Stimulated activated naive CD8-positive, alpha-beta T cell treated with anti-CD3 and anti-CD28 coated beads, Interleukin-15, Interleukin-2, amounts not matched to agents 100 ng/mL and 50 ng/mL, for 24 hours (primary cell): ENCODE data around the gene NUP98.
A peak's percentile ranks its signal among the peaks of the same experiment; 100 is the strongest.
"Not testable (repeated sequence)": the region's sequence is repeated elsewhere in the genome, so short reads cannot be mapped to it uniquely, and the experiment has no call there.

Experiments
- H3K27ac Mint-ChIP-seq: one replicate; pipeline ENCODE4 v1.8.0; 2021; ENCODE audit warnings: mild to moderate bottlenecking, mixed read lengths
- H3K27me3 Mint-ChIP-seq: one replicate; pipeline ENCODE4 v1.8.0; 2021; ENCODE audit warnings: mixed read lengths
- H3K36me3 Mint-ChIP-seq: one replicate; pipeline ENCODE4 v1.8.0; 2021; ENCODE audit warnings: low read depth, mixed read lengths
- H3K4me1 Mint-ChIP-seq: one replicate; pipeline ENCODE4 v1.8.0; 2021; ENCODE audit warnings: low read depth, mixed read lengths
- H3K4me3 Mint-ChIP-seq: one replicate; pipeline ENCODE4 v1.8.0; 2021; ENCODE audit warnings: mild to moderate bottlenecking, mixed read lengths
- H3K9me3 Mint-ChIP-seq: one replicate; pipeline ENCODE4 v1.8.0; 2021; ENCODE audit warnings: mixed read lengths

NUP98 gene

GRCh38 chr11:3817181-3817800, 19.9 kb upstream of the NUP98 start:
- peaks cover 4% of the 10 kb centered on the region for H3K36me3 Mint-ChIP-seq
- no peaks in the 10 kb centered on the region for H3K9me3 Mint-ChIP-seq
- no peak overlapping the region for H3K4me3 Mint-ChIP-seq
- H3K27me3 Mint-ChIP-seq: no peaks in the 10 kb centered on the region
- no peak overlapping the region for H3K27ac Mint-ChIP-seq
- H3K4me1 Mint-ChIP-seq: no peaks in the 10 kb centered on the region

- Mint-ChIP-seq H3K27ac (no peak overlapping the region), H3K27me3 (no peaks in the 10 kb centered on the region), H3K9me3 (no peaks in the 10 kb centered on the region)
These were observed 19.3 kb upstream of the NUP98 start for GRCh38 chr11:3816673-3817072.

GRCh38 chr11:3815845-3816244, 18.5 kb upstream of the NUP98 start:
- Mint-ChIP-seq H3K36me3 (peaks cover 13% of the 10 kb centered on the region), H3K27me3 (no peaks in the 10 kb centered on the region), H3K9me3 (no peaks in the 10 kb centered on the region), H3K27ac (no peak overlapping the region), H3K4me1 (no peaks in the 10 kb centered on the region), H3K4me3 (no peak overlapping the region)

More at GRCh38 chr11:3816673-3817072, 19.3 kb upstream of the NUP98 start:
- H3K4me3 Mint-ChIP-seq: no peak overlapping the region
- peaks cover 5% of the 10 kb centered on the region for H3K36me3 Mint-ChIP-seq
- no peaks in the 10 kb centered on the region for H3K4me1 Mint-ChIP-seq

- not testable (repeated sequence) for H3K9me3 Mint-ChIP-seq, H3K4me3 Mint-ChIP-seq, H3K27ac Mint-ChIP-seq, H3K4me1 Mint-ChIP-seq, H3K27me3 Mint-ChIP-seq
- peaks cover 15% of the 10 kb centered on the region for H3K36me3 Mint-ChIP-seq
These were observed 17.5 kb upstream of the NUP98 start for GRCh38 chr11:3814832-3815231.

GRCh38 chr11:3810951-3811350, 13.6 kb upstream of the NUP98 start:
- Mint-ChIP-seq H3K27me3 (no peaks in the 10 kb centered on the region), H3K36me3 (peaks cover 12% of the 10 kb centered on the region), H3K9me3 (no peaks in the 10 kb centered on the region), H3K4me3 (no peak overlapping the region), H3K4me1 (peaks cover 17% of the 10 kb centered on the region), H3K27ac (no peak overlapping the region)

GRCh38 chr11:3810446-3810845, 13.1 kb upstream of the NUP98 start:
- H3K4me1 Mint-ChIP-seq: peaks cover 17% of the 10 kb centered on the region
- no peak overlapping the region for H3K4me3 Mint-ChIP-seq
- no peaks in the 10 kb centered on the region for H3K9me3 Mint-ChIP-seq
- H3K27me3 Mint-ChIP-seq: no peaks in the 10 kb centered on the region
- H3K27ac Mint-ChIP-seq: no peak overlapping the region
- H3K36me3 Mint-ChIP-seq: peaks cover 12% of the 10 kb centered on the region

GRCh38 chr11:3809624-3809928, 12.2 kb upstream of the NUP98 start:
- H3K36me3 Mint-ChIP-seq: peaks cover 12% of the 10 kb centered on the region
- H3K27me3 Mint-ChIP-seq: no peaks in the 10 kb centered on the region
- no peaks in the 10 kb centered on the region for H3K9me3 Mint-ChIP-seq
- no peak overlapping the region for H3K4me3 Mint-ChIP-seq
- no peak overlapping the region for H3K27ac Mint-ChIP-seq
- H3K4me1 Mint-ChIP-seq: peaks cover 17% of the 10 kb centered on the region

- Mint-ChIP-seq H3K4me1 (peaks cover 19% of the 10 kb centered on the region), H3K36me3 (peaks cover 12% of the 10 kb centered on the region), H3K27me3 (no peaks in the 10 kb centered on the region), H3K9me3 (no peaks in the 10 kb centered on the region), H3K27ac (peak overlapping the region; percentile 14), H3K4me3 (peak overlapping the region; percentile 97)
These were observed 11.7 kb upstream of the NUP98 start for GRCh38 chr11:3808861-3809623.

GRCh38 chr11:3807909-3808860, 10.8 kb upstream of the NUP98 start, which contains the start of gene PGAP2:
Gene PGAP2 (plus strand): TSS chr11:3808560. CDS start chr11:3811260, 2,700 bp downstream.
- Mint-ChIP-seq H3K27me3 (no peaks in the 10 kb centered on the region), H3K4me1 (peaks cover 21% of the 10 kb centered on the region), H3K36me3 (peaks cover 12% of the 10 kb centered on the region), H3K4me3 (peak within 1 kb of the TSS; percentile 97), H3K9me3 (no peaks in the 10 kb centered on the region), H3K27ac (peak within 1 kb of the TSS; percentile 95)

- Mint-ChIP-seq H3K4me3 (no peak overlapping the region), H3K27ac (no peak overlapping the region), H3K36me3 (no peaks in the 10 kb centered on the region), H3K9me3 (no peaks in the 10 kb centered on the region), H3K27me3 (no peaks in the 10 kb centered on the region), H3K4me1 (peaks cover 14% of the 10 kb centered on the region)
These were observed 6.6 kb upstream of the NUP98 start for GRCh38 chr11:3803726-3804495.

- H3K4me1 Mint-ChIP-seq: peaks cover 19% of the 10 kb centered on the region
- no peaks in the 10 kb centered on the region for H3K9me3 Mint-ChIP-seq
- no peak overlapping the region for H3K4me3 Mint-ChIP-seq
- no peaks in the 10 kb centered on the region for H3K27me3 Mint-ChIP-seq
- no peaks in the 10 kb centered on the region for H3K36me3 Mint-ChIP-seq
- H3K27ac Mint-ChIP-seq: no peak overlapping the region
These were observed 4.8 kb upstream of the NUP98 start for GRCh38 chr11:3802011-3802790.

- H3K27ac Mint-ChIP-seq: no peak overlapping the region
- H3K27me3 Mint-ChIP-seq: no peaks in the 10 kb centered on the region
- H3K4me3 Mint-ChIP-seq: no peak overlapping the region
- peaks cover 19% of the 10 kb centered on the region for H3K36me3 Mint-ChIP-seq
- peaks cover 36% of the 10 kb centered on the region for H3K4me1 Mint-ChIP-seq
- no peaks in the 10 kb centered on the region for H3K9me3 Mint-ChIP-seq
These were observed 2.5 kb upstream of the NUP98 start for GRCh38 chr11:3799873-3800272.

GRCh38 chr11:3799143-3799542, 1.8 kb upstream of the NUP98 start:
- H3K27ac Mint-ChIP-seq: peak overlapping the region; percentile 100

More at GRCh38 chr11:3799143-3799542, 1.8 kb upstream of the NUP98 start:
- peak overlapping the region; percentile 89 for H3K4me3 Mint-ChIP-seq
- no peaks in the 10 kb centered on the region for H3K27me3 Mint-ChIP-seq
- H3K36me3 Mint-ChIP-seq: peaks cover 26% of the 10 kb centered on the region
- peaks cover 42% of the 10 kb centered on the region for H3K4me1 Mint-ChIP-seq
- no peaks in the 10 kb centered on the region for H3K9me3 Mint-ChIP-seq
